HG02610 (cell line): ENCODE measurements around the gene PNPLA7.
"Not testable (repeated sequence)": the region's sequence is repeated elsewhere in the genome, so short reads cannot be mapped to it uniquely, and the experiment has no call there.

Source experiments
- ATAC-seq: cut with Tn5 transposase; IDR thresholded peaks from one replicate; pipeline ENCODE4 v1.9.1; 2021; ENCODE audit warnings: mild to moderate bottlenecking, moderate library complexity; ENCODE audit not compliant: unreplicated experiment

The PNPLA7 gene

GRCh38 chr9:137516144-137516917 is 33.9 kb downstream of the PNPLA7 start:
- no peak for ATAC-seq

- ATAC-seq = no peak
Observed at GRCh38 chr9:137515338-137515724, 34.9 kb downstream of the PNPLA7 start.

- no peak for ATAC-seq
Observed at GRCh38 chr9:137514691-137515337, 35.4 kb downstream of the PNPLA7 start.

GRCh38 chr9:137513801-137514570 is 36.2 kb downstream of the PNPLA7 start:
- ATAC-seq = not testable (repeated sequence)

- ATAC-seq = not testable (repeated sequence)
Observed at GRCh38 chr9:137513136-137513535, 37.1 kb downstream of the PNPLA7 start.

- ATAC-seq = no peak
Observed at GRCh38 chr9:137511758-137512463, 38.3 kb downstream of the PNPLA7 start.

- not testable (repeated sequence) for ATAC-seq
Observed at GRCh38 chr9:137511126-137511525, 39.1 kb downstream of the PNPLA7 start.

- no peak for ATAC-seq
Observed at GRCh38 chr9:137509198-137509597, 41.0 kb downstream of the PNPLA7 start.

GRCh38 chr9:137506702-137507171 is 43.5 kb downstream of the PNPLA7 start:
- no peak for ATAC-seq

- ATAC-seq = no peak
Observed at GRCh38 chr9:137506274-137506673, 43.9 kb downstream of the PNPLA7 start.

- no peak for ATAC-seq
Observed at GRCh38 chr9:137505421-137506140, 44.6 kb downstream of the PNPLA7 start.

- ATAC-seq = no peak
Observed at GRCh38 chr9:137504432-137504777, 45.8 kb downstream of the PNPLA7 start.

- no peak for ATAC-seq
Observed at GRCh38 chr9:137502008-137502911, 47.9 kb downstream of the PNPLA7 start.

GRCh38 chr9:137501457-137501856 is 48.7 kb downstream of the PNPLA7 start:
- ATAC-seq = no peak

- ATAC-seq = no peak
Observed at GRCh38 chr9:137500666-137501397, 49.4 kb downstream of the PNPLA7 start.

- no peak for ATAC-seq
Observed at GRCh38 chr9:137499858-137500661, 50.1 kb downstream of the PNPLA7 start.

GRCh38 chr9:137499416-137499815 is 50.8 kb downstream of the PNPLA7 start:
- ATAC-seq = no peak

- no peak for ATAC-seq
Observed at GRCh38 chr9:137498720-137499150, 51.5 kb downstream of the PNPLA7 start.
